HG02973 (cell line): ENCODE results near the gene ERCC6L.
"Not testable (repeated sequence)": the region's sequence is repeated elsewhere in the genome, so short reads cannot be mapped to it uniquely, and the experiment has no call there.

Experiments
- ATAC-seq: cut with Tn5 transposase; IDR thresholded peaks from one replicate; pipeline ENCODE4 v1.9.1; 2021; ENCODE audit warnings: moderate library complexity; ENCODE audit not compliant: unreplicated experiment

The ERCC6L gene

DNA sequence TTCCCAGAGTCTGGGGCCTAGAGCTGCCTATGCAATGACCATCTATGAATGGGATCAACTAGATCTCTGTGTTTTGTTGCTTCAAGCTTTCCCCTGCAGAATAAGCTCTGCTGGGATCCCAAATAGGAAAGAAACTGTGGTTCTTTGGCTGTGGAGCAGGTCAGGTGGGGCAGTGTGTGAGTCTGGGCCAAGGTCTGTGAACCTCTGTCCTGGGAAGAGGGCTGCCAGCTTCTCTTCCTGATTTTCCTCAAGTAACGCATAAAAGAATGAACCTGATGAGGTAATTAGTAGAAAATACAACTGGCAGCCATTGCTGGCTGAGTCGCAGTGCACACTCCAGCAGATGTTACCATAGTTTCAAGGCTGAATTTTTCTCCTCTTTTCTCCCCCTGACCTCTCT is 61.8 kb downstream of the ERCC6L start:
- ATAC-seq = no peak

- ATAC-seq = not testable (repeated sequence)
These were observed 62.5 kb downstream of the ERCC6L start for GRCh38 chrX:72176289-72176688.

DNA sequence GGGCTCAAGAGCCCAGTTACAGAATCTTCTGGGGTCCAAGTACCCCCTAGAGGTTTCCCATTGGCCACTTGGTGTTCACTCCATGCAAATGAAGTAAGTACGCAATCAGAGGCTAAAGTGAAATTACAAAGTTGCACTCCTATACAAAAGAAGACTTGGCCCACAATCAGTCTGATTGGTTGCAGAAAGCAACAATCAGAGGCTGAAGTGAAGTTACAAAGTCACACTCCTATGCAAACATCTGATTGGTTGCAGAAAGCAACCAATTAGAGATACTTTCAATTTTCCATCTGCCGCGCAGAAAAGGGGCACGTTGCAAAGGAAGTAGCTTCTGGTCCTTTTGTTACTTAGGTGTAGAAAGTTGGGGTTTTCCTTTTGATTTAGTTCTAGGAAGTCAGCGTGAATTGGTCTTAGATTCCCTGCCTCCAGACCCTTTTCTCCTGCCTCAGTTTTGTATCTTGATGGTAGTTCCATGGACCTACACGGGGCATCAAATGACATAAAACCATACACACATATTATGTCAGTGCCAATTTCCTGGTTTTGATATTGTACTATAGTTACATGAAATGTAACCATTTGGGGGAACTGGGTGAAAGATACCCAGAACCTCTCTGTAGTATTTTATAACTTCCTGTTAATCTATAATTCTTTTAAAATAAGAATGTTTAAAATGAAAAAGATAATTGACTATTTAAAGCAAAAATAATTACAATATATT is 69.7 kb downstream of the ERCC6L start:
- no peak for ATAC-seq

DNA sequence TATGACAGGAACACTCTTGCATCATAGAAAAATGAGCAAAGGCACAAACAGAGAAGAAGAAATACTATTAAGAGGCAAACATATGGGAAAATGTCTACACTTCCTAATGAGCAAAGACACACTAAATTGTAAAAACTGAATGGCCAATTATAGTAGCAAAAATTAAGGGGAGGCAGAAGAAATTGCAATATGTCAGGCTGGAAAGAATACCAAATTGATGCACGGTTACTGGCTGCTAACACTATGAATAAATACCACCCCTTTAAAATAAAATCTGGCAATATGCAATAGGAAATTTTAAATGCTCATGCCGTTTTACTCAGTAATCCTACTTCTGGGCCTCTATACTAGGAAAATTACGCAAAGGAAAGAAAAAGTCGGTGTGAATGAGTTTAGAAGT is 73.3 kb downstream of the ERCC6L start:
- no peak for ATAC-seq

DNA sequence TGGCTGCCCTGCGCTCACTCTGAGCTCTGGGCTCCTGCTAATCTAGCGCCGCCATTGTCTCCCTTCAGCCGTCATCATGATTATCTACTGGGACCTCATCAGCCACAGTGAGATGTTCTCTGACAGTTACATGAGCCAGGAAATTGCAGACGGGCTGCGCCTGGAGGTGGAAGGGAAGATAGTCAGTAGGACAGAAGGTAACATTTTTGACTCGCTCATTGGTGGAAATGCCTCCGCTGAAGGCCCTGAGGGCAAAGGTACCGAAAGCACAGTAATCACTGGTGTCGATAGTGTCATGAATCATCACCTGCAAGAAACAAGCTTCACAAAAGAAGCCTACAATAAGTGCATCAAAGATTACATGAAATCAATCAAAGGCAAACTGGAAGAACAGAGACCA is 79.1 kb downstream of the ERCC6L start:
- ATAC-seq = no peak

DNA sequence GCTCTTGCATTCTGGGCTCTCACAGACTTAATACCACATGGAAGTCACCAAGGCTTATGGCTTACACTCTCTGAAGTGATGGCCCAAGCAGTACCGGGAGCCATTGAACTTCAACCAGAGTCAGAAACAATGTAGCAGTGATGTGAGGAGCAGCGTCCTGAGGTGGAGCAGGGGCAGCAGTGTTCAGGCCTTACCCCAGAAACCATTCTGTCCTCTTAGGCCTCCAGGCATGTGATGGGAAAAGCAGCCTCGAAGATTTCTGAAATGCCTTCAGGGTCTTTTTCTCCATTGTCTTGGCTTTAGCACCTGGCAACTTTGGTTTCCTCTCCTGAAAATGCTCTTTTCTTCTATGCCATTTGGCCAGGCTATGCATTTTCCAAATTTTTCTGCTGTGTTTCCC is 80.1 kb downstream of the ERCC6L start:
- ATAC-seq = no peak
